ENCODE results near the gene PIGU. TPM values are rescaled to one million over a fixed set of nuclear protein-coding genes. Genes with fewer than 3 reads are reported as not detected.

Gene PIGU
- total and polyA plus RNA-seq, 8 donors, result 17.0 to 38.6 (median 30.3) TPM

DNA sequence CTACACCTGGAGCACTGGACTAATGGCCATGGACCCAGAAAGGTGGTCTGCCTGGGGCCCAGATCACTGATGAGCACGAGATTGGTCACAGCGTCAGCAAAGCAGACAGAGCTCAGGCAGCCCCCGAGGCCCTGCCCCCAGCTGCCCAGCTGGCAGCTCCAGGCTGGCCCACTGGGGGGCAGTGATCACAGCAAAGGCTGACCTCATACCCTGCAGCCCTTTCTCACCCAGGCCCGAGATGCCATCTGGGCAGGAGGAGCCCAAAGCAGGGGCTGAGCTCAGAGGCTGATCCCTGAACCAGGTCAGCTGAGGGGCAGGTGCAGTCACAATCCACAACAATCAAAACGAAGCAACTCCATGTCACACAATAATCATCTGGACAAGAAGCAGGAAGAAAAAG lies 114.3 kb downstream of the PIGU start:
- Histone ChIP-seq H3K36me3 (peaks cover 0 to 9% of the 10 kb centered on the region in 2 donors), H3K27me3 (no peaks in the 10 kb centered on the region), H3K4me1 (peaks cover 0 to 21% of the 10 kb centered on the region in 2 donors), H3K27ac (no peak overlapping the region), H3K9me3 (no peaks in the 10 kb centered on the region), H3K4me3 (no peak overlapping the region)
- ATAC-seq (no peak), DNase-seq (no peak)
- intact Hi-C loops (cut with DNase I), result no loop called here
- TF ChIP-seq, protein P1, sequence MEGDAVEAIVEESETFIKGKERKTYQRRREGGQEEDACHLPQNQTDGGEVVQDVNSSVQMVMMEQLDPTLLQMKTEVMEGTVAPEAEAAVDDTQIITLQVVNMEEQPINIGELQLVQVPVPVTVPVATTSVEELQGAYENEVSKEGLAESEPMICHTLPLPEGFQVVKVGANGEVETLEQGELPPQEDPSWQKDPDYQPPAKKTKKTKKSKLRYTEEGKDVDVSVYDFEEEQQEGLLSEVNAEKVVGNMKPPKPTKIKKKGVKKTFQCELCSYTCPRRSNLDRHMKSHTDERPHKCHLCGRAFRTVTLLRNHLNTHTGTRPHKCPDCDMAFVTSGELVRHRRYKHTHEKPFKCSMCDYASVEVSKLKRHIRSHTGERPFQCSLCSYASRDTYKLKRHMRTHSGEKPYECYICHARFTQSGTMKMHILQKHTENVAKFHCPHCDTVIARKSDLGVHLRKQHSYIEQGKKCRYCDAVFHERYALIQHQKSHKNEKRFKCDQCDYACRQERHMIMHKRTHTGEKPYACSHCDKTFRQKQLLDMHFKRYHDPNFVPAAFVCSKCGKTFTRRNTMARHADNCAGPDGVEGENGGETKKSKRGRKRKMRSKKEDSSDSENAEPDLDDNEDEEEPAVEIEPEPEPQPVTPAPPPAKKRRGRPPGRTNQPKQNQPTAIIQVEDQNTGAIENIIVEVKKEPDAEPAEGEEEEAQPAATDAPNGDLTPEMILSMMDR (IDR thresholded peaks at IDR 0.05), result peak in 1 of 2 donors; percentile 22

DNA sequence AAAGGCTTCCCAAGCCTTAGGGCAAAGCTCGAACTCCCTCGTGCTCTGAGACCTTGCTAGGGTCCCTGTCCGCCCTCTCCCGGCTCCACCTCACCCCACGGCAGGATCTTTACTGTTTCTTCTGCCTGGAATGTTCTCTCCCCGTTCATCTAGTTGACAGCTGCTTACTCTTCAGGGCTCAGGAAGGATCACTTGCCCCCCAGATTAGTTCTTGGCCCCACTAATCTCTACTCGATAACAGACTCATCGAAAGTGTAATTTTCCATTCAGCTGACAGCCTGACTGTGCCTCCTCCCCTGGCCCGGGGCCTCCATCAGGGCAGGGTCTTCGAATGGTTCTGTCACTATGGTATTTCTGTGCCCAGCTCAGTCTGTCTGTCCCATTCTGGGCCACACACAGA lies 115.2 kb downstream of the PIGU start:
- intact Hi-C loops (cut with DNase I), result no loop called here
- Histone ChIP-seq H3K4me1 (peaks cover 0 to 19% of the 10 kb centered on the region in 2 donors), H3K9me3 (no peaks in the 10 kb centered on the region), H3K4me3 (no peak overlapping the region), H3K27ac (no peak overlapping the region), H3K27me3 (no peaks in the 10 kb centered on the region), H3K36me3 (peaks cover 0 to 1% of the 10 kb centered on the region in 2 donors)
- ATAC-seq, result no peak
- TF ChIP-seq, protein P1 (IDR thresholded peaks at IDR 0.05), result no peak
- DNase-seq, result no peak

DNA sequence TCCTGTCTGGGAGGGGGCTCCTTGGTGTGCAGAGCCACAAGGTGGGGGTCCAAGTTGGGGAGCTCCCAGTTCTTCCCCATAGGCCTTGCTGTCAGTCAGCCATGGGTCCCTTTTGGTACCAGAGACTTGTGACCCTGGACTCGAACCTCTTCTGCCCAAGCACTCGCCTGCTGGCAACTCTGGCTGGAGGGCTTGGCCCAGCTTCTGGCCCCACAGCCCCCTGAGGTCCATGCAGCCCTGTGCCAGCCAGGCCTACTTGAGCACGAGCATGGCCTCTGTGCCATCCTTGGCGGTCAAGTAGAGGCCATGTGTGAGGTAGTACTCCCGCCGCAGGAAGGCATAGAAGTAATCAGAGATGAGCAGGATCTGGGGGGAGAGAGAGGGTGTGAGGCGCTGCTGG lies 116.3 kb downstream of the PIGU start:
- intact Hi-C loops (cut with DNase I), result no loop called here
- H3K27me3 ChIP-seq, result no peaks in the 10 kb centered on the region
- TF ChIP-seq, protein P1 (IDR thresholded peaks at IDR 0.05), result no peak
- no peak for DNase-seq
- peaks cover 0 to 14% of the 10 kb centered on the region in 2 donors for H3K4me1 ChIP-seq
- H3K4me3 ChIP-seq, result no peak overlapping the region
- no peak overlapping the region for H3K27ac ChIP-seq
- no peak for ATAC-seq
- H3K36me3 ChIP-seq, result no peaks in the 10 kb centered on the region
- H3K9me3 ChIP-seq, result no peaks in the 10 kb centered on the region

DNA sequence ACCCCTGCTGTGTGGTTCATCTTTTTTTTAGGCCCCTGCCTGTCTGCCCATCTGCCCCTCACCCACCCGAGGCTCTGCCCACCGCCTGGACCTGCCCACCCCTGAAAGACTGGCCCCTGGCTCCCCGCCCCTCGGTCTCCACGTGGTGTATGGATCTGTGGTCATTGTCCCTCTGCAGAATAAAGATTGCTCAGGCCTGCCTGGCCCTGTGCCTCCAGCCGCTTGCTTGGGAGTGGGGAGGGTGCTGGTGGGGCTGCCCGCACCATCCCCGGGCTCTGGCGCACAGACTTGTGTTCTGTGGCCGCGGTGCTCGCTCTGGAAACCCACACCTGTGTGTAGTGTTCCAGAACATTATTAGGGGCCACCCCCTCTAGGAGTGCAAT lies 116.8 kb downstream of the PIGU start:
- DNase-seq (no peak), ATAC-seq (no peak)
- Histone ChIP-seq H3K4me3 (no peak overlapping the region), H3K27me3 (no peaks in the 10 kb centered on the region), H3K36me3 (no peaks in the 10 kb centered on the region), H3K9me3 (no peaks in the 10 kb centered on the region), H3K27ac (no peak overlapping the region), H3K4me1 (peaks cover 0 to 14% of the 10 kb centered on the region in 2 donors)
- TF ChIP-seq, protein P1 (IDR thresholded peaks at IDR 0.05), result no peak
- intact Hi-C loops (cut with DNase I), result no loop called here

DNA sequence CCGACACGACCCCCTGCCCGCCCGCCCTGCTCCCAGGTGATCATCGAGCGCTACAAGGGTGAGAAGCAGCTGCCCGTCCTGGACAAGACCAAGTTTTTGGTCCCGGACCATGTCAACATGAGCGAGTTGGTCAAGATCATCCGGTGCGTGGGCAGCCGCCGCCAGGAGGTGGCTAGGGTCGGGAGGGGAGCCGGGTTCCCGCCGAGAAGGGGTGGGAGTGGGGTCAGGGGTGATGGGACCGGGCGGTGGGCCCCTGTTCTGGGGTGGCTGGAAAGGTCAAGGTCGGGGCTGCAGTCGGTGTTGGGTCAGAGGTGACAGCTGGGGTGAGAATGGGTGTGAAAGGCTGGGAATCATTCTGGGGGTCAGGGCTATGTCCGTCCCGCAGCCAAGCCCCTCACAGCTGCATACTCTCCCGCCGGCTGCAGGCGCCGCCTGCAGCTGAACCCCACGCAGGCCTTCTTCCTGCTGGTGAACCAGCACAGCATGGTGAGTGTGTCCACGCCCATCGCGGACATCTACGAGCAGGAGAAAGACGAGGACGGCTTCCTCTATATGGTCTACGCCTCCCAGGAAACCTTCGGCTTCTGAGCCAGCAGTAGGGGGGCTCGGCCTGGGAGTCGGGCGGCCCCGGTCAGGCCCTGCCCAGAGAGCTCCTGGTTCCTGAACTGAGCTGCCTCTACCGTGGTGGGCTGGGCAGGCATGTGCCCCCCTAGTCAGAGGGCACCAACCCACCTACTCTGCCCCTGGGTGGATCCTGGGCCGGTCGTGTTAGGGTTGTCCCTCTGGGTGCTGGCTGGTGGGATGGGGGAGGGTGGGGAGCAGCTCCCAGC lies 117.4 kb downstream of the PIGU start:
- intact Hi-C loops (cut with DNase I), result no loop called here
- H3K4me3 ChIP-seq, result peak overlapping the region; percentile 69 to 87
- DNase-seq, result no peak
- peak overlapping the region; percentile 85 to 88 for H3K27ac ChIP-seq
- H3K36me3 ChIP-seq, result no peaks in the 10 kb centered on the region
- TF ChIP-seq, protein P1 (IDR thresholded peaks at IDR 0.05), result no peak
- no peak for ATAC-seq
- H3K4me1 ChIP-seq, result peaks cover 0 to 14% of the 10 kb centered on the region in 2 donors
- H3K9me3 ChIP-seq, result no peaks in the 10 kb centered on the region
- H3K27me3 ChIP-seq, result no peaks in the 10 kb centered on the region
